Left lung (tissue), 14 donors: Measurements from ENCODE around the gene EXD3. TPM values are rescaled to one million over a fixed set of nuclear protein-coding genes. Genes with fewer than 3 reads are reported as not detected.
A peak's percentile ranks its signal among the peaks of the same experiment; 100 is the strongest.

ENCODE experiments used
- ATAC-seq: fragments of 200-7000 bp; cut with Tn5 transposase; one replicate; pipeline ENCODE4 v1.9.1; 2020; ENCODE audit warnings: moderate library complexity
- DNase-seq, 4 donors: peaks; one replicate each; pipeline ENCODE4 v3.0.0-alpha.2; 2013 to 2020
- H3K27ac ChIP-seq, 2 donors: fragments of 200-600 bp; sonication (generic) in 1 of 2; one replicate each; pipeline versions ENCODE4 v1.5.0 to v1.8.0; 2020 to 2021
- H3K27me3 ChIP-seq, 2 donors: fragments of 200-600 bp; sonication (generic) in 1 of 2; one replicate each; pipeline versions ENCODE4 v1.5.0 to v1.8.0; 2020 to 2021
- H3K36me3 ChIP-seq, 2 donors: fragments of 200-600 bp; sonication (generic) in 1 of 2; one replicate each; pipeline versions ENCODE4 v1.5.0 to v1.8.0; 2020 to 2021
- H3K4me1 ChIP-seq, 2 donors: fragments of 200-600 bp; one replicate each; pipeline ENCODE4 v1.8.0; 2021
- H3K4me3 ChIP-seq, 2 donors: fragments of 200-600 bp; sonication (generic) in 1 of 2; one replicate each; pipeline versions ENCODE4 v1.5.0 to v1.8.0; 2020 to 2021; ENCODE audit warnings: mild to moderate bottlenecking in 1 of 2
- H3K9me3 ChIP-seq, 2 donors: fragments of 200-600 bp; sonication (generic) in 1 of 2; one replicate each; pipeline versions ENCODE4 v1.5.0 to v1.8.0; 2020 to 2021
- intact Hi-C, 2 donors: fragments of 100-400 bp; cut with DNase I; formaldehyde crosslinking; loops; one replicate each; pipeline versions ENCODE4 v1.11.2 to v1.14.2; 2022
- long read RNA-seq, 12 donors: library from polyadenylated mRNA in 2 of 12; unstranded in 2 of 12; transcript quantifications; one replicate each; pipeline ENCODE4 v2.0.0 and lab custom pipeline, GENCODE V29; 2019 to 2026
- polyA plus RNA-seq, 6 donors: library from polyadenylated mRNA; unstranded; fragments of 120-200 nt; gene quantifications; one replicate each; pipeline ENCODE4 v1.2.1, GENCODE V29; 2013; ENCODE audit not compliant: insufficient read length in 6 of 6
- total RNA-seq, 2 donors: library from RNA; stranded (reverse); fragmentation: NEBNext Ultra II Directional; extraction: Animal tissue kit (Norgen Biotek cat#: 25700); gene quantifications; one replicate each; pipeline ENCODE4 v1.2.1, GENCODE V29; 2021
- TF ChIP-seq, protein P1 (sequence below), 2 donors: fragments of 200-600 bp; sonication (generic) in 1 of 2; IDR thresholded peaks; one replicate each; pipeline versions ENCODE4 v1.5.0 to v1.8.0; 2021; ENCODE audit warnings: antibody characterized with exemption in 2 of 2
- donor health status: DM: no; HTN: yes; CAD: no.
- donor health status: DM: no; HTN: no; CAD: no.

Gene EXD3, protein sequence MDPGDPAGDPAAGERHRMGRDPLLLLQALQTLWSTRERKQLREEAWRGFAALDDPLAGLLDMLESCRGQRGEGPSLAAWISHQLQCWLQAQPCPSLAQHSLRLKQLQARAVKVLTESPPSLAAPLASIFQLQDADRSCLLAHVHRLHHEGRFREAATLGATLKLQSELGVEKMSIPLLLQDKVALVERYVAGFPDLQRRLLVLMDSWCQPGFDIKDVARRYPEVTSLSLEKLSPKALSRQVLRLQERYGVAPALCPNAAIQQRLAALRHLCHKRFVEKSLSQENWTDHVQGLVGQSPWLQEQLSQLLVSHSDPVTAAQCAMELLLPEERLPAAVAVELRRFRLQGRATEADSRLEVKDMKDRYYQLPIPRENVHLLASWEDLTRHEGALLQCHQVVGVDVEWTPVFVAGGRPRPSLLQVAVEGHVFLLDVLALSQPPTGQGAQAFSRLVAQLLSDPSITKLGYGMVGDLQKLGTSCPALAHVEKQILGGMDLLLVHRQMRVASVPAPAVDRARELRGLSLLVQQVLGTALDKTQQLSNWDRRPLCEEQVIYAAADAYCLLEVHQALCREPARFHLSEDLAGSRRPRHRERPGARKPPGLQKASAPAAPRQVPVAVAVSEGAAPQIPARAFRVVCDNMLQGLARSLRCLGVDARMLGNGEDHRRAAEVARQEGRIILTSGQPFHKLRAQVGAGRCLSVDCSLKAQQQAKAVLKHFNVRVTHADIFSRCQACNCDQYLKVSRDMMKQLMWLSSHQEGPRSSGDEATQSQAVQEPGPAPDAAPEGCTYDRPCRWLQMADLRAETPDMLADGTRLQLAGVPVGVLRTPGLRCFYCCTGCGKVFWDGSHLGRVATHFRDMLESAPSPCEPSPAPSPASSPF
- total RNA-seq, result 10 to 100 TPM; 13.7 to 21.8 TPM
- 10 to 100 TPM; 13.2 to 21.0 (median 16.6) TPM for polyA plus RNA-seq
- long read RNA-seq, donor 1, partial matches to known transcripts, result 0 of 2 reads
- long read RNA-seq, donor 1, other reads (novel, unspliced or antisense), result 0 of 2 reads
- long read RNA-seq, donor 2, partial matches to known transcripts, result 5 of 6 reads
- long read RNA-seq, donor 2, other reads (novel, unspliced or antisense), result 0 of 6 reads
- long read RNA-seq, donor 3, partial matches to known transcripts, result 0 of 2 reads
- long read RNA-seq, donor 3, other reads (novel, unspliced or antisense), result 0 of 2 reads
- long read RNA-seq, donor 4, partial matches to known transcripts, result 0 of 7 reads
- long read RNA-seq, donor 4, other reads (novel, unspliced or antisense), result 1 of 7 reads
- long read RNA-seq, donor 5, partial matches to known transcripts, result 0 of 3 reads
- long read RNA-seq, donor 5, other reads (novel, unspliced or antisense), result 0 of 3 reads
- long read RNA-seq, donor 6, partial matches to known transcripts, result 0 of 3 reads
- long read RNA-seq, donor 6, other reads (novel, unspliced or antisense), result 0 of 3 reads
- long read RNA-seq, donor 7, result 0 reads
- long read RNA-seq, donor 8, partial matches to known transcripts, result 6 of 6 reads
- long read RNA-seq, donor 8, other reads (novel, unspliced or antisense), result 0 of 6 reads
- long read RNA-seq, donor 9, result 0 reads
- long read RNA-seq, donor 10, partial matches to known transcripts, result 1 of 8 reads
- long read RNA-seq, donor 10, other reads (novel, unspliced or antisense), result 3 of 8 reads
- long read RNA-seq, donor 11, partial matches to known transcripts, result 12 of 12 reads
- long read RNA-seq, donor 11, other reads (novel, unspliced or antisense), result 0 of 12 reads
- long read RNA-seq, donor 12, partial matches to known transcripts, result 0 of 3 reads
- long read RNA-seq, donor 12, other reads (novel, unspliced or antisense), result 0 of 3 reads

DNA sequence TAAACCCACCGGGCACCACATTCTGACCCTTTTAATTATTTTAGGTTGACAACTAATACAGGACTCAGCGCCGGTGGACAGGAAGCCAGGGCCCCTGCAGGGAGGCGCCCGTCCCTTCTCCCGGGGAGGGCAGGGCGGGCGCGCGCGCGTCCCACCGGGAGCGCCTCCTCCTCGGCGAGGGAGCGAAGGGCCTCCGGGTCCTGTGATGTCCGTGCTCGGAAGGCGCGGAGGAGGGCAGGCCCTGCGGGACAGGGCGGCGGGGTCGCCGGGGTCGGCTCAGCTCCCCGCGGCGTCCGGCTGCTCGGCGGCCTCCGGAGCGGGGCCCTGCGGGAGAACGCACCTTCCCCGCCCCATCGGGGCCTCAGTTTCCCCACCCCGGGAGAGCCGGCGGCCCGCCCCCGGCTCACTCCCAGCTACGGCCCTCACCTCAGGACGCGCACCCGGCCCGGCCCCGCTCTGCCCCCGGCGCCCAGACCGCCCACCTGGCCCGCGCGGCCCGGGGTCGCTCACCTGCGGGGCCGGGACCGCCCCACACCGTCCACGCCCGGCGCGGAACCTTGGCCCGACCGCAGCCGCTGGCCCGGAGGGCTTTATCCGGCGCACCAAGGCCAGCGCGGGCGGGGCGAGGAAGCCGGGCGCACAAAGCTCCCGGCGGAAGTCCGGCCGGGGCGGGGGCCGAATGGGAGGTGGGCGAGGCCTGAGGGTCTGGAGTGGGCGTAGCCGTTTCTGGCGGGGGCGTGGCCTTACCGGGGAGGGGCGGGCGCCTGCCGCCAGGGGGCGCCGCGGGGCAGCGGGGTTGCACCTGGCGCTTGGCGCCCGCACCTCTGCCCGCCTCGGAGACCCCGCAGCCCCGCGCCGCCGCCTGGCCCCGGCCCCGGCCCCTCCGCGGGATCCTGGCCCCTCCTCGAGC is at the start of gene EXD3, which contains the start of gene NOXA1:
Gene EXD3, minus strand, starts transcription at position 559 of the 910 bp plus-strand sequence. CDS start 27,805 bp downstream, outside the sequence.
Gene NOXA1, plus strand, starts transcription at position 790 of the 910 bp plus-strand sequence. CDS start 137 bp downstream, outside the sequence.
- TF ChIP-seq, protein P1, sequence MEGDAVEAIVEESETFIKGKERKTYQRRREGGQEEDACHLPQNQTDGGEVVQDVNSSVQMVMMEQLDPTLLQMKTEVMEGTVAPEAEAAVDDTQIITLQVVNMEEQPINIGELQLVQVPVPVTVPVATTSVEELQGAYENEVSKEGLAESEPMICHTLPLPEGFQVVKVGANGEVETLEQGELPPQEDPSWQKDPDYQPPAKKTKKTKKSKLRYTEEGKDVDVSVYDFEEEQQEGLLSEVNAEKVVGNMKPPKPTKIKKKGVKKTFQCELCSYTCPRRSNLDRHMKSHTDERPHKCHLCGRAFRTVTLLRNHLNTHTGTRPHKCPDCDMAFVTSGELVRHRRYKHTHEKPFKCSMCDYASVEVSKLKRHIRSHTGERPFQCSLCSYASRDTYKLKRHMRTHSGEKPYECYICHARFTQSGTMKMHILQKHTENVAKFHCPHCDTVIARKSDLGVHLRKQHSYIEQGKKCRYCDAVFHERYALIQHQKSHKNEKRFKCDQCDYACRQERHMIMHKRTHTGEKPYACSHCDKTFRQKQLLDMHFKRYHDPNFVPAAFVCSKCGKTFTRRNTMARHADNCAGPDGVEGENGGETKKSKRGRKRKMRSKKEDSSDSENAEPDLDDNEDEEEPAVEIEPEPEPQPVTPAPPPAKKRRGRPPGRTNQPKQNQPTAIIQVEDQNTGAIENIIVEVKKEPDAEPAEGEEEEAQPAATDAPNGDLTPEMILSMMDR (IDR thresholded peaks at IDR 0.05), result peak; percentile 30 to 76
- ATAC-seq (peak; percentile 97), DNase-seq (peak; percentile 82 to 98 (median 94))
- Histone ChIP-seq H3K36me3 (no peaks in the 10 kb centered on the region), H3K9me3 (no peaks in the 10 kb centered on the region), H3K4me3 (peak within 1 kb of the TSS; percentile 87 to 93), H3K27me3 (peaks cover 0 to 5% of the 10 kb centered on the region in 2 donors), H3K4me1 (peaks cover 0 to 35% of the 10 kb centered on the region in 2 donors), H3K27ac (peak within 1 kb of the TSS; percentile 69 to 77)
- intact Hi-C loops, result no loop called here

DNA sequence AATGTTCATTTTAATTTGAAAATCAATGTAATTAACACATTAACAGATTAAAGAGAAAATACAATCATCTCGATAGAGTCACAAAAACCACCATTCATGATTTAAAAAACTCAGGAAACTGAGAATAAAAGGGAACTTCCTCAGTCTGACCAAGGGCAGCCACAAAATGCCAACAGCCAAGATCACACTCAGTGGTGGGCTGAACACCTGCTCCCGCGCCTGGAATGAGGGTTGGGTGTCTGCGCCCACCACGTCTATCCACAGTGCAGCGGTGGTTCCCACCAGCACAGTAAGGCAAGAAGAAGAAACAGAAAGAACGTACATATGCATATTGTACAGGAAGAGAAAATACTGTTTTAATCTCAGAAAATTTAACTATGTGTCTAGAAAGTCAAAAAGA is 47.8 kb upstream of the EXD3 start:
- Histone ChIP-seq H3K27ac (no peak overlapping the region), H3K4me1 (no peaks in the 10 kb centered on the region), H3K27me3 (no peaks in the 10 kb centered on the region), H3K9me3 (peaks cover 0 to 17% of the 10 kb centered on the region in 2 donors), H3K36me3 (no peaks in the 10 kb centered on the region), H3K4me3 (no peak overlapping the region)
- ATAC-seq (no peak), DNase-seq (peak in 1 of 4 donors; percentile 24)
- intact Hi-C loops, result no loop called here
- TF ChIP-seq, protein P1 (IDR thresholded peaks at IDR 0.05), result no peak

DNA sequence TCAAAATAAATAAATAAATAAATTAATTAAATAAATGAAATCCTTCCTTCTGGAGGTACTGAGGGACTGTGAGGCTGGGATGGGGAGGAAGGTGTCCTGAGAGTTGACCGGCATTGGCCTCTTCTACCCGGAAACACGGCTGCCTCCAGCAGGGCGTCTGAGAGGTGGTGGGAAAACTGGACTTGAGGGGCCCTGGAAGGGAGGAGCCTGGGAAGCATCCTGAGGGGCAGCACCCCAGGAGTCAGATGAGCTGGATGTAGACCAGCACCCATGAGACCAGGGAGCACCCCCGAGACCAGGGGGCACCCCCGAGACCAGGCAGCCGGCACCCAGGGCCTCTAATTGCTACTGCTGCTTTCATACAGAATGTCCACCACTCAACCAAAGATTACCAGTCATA is 44.9 kb upstream of the EXD3 start:
- no peaks in the 10 kb centered on the region for H3K9me3 ChIP-seq
- ATAC-seq (no peak), DNase-seq (peak in 1 of 4 donors; percentile 53)
- H3K4me3 ChIP-seq, result no peak overlapping the region
- no peaks in the 10 kb centered on the region for H3K4me1 ChIP-seq
- intact Hi-C loops, result no loop called here
- no peak overlapping the region for H3K27ac ChIP-seq
- H3K27me3 ChIP-seq, result peaks cover 0 to 1% of the 10 kb centered on the region in 2 donors
- no peaks in the 10 kb centered on the region for H3K36me3 ChIP-seq
- TF ChIP-seq, protein P1 (IDR thresholded peaks at IDR 0.05), result no peak
